NCI-H2081 treated with DMSO at 0.1 percent for 48 hours (cell line): ENCODE data around the gene PIK3R3.
"Not testable (repeated sequence)": the region's sequence is repeated elsewhere in the genome, so short reads cannot be mapped to it uniquely, and the experiment has no call there.

Source experiments
- DNase-seq: peaks from one replicate; lab custom pipeline; 2025; lab: John Stamatoyannopoulos, UW

PIK3R3 gene

DNA sequence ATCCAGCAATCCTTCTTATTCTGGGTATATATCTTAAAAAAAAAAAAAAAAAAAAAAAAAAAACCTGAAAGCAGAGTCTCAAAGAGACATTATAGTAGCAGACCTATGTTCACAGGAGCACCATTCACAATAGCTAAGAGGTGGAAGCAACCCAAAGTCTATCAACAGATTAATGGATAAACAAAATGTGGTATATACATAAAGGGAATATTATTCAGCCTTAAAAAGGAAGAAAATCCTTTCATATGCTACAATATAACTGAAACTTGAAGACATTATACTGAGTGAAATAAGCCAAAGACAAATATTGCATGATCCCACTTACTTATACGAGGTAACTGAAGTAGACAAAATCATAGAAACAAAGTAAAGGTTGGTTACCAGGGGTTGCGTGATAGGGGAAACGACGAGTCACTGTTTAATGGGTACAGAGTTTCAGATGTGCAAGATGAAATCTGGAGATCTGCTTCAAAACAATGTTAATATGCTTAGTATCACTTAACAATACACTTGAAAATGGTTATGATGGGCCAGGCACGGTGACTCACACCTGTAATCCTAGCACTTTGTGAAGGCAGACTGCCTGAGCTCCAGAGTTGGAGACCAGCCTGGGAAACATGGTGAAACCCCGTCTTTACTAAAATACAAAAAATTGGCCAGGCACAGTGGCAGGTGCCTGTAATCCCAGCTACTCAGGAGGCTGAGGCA, 29.5 kb downstream of the PIK3R3 start:
- DNase-seq: no peak

DNA sequence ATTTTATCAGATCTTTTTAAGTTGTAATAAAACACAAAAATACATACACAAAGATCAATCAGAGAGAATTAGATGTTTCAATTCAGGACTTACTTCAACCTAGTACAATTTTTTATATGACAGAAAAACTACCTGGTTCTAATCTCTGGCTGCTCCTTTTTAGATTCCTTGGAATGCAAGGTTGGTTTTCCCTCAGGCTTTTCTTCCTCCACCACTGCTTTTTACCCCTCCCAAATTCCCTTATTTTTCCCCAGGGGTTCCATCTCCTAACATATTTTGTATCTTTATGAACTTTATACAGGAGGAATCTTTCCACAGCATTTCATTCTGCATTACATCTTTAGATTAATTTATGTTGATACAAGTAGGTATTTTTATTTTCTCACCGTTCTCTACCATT, 33.2 kb downstream of the PIK3R3 start:
- no peak for DNase-seq

- DNase-seq: no peak
Measured at GRCh38 chr1:46098027-46098712, 34.3 kb downstream of the PIK3R3 start.

- no peak for DNase-seq
Measured at GRCh38 chr1:46097149-46097472, 35.3 kb downstream of the PIK3R3 start.

DNA sequence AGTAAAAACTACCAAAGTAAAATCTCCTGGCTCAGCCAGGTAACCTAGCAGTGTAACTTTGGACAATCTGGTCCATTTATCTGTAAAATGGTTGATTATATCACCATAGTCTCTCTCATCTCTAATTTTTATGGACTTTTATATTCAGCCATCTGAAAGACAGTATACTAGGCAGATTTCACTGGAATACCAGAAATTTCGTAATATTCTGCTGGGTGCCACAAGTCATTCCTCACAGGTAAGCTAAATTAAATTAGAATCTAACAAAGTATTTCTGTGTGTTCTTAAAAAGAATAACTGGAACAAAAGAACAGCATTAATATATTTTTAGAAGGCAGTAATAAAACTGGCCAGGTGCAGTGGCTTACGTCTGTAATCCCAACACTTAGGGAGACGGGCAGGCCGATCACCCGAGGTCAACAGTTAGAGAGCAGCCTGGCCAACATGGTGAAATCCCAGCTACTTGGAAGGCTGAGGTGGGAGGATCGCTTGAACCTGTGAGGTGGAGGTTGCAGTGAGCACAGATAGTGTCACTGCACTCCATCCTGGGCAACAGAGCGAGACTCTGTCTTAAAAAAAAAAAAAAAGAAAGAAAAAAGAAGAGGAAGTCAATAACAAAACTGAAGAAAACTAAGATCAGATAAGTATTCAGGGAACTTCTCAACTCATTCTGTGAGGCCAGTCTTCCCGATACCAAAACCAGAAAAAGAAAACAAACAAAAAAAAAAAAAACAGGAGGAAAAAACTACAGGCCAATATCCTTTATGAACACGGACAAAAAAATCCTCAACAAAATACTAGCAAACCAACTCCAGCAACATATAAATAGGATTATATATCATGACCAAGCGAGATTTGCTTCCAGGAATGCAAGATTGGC, 35.9 kb downstream of the PIK3R3 start:
- DNase-seq: no peak

DNA sequence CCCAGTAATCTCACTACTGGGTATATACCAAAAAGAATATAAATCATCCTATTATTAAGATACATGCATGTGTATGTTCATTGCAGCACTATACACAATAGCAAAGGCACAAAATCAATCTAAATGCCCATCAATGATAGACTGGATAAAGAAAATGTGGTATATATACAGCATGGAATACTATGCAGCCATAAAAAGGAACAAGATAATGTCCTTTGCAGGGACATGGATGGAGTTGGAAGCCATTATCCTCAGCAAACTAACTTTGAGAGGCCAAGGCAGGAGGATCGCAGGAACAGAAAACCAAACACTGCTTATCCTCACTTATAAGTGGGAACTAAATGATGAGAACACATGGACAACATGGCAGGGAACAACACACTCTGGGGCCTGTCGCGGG, 37.3 kb downstream of the PIK3R3 start:
- DNase-seq: not testable (repeated sequence)

GRCh38 chr1:46094471-46095005, 37.9 kb downstream of the PIK3R3 start:
- no peak for DNase-seq

DNA sequence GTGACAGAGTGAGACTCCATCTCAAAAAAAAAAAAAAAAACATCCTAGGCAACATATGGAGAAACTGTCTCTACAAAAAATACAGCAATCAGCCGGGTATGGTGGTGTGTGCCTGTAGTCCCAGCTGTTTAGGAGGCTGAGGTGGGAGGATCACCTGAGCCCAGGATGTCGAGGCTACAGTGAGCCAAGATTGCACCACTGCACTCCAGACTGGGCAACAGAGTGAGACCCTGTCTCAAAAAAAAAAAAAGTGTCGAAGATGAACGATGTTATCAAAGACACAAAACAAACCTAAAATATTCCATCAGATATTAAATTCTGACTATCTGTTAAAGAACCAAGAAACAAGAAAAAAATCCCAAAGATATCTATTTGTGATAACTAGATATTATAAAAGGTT, 38.6 kb downstream of the PIK3R3 start:
- not testable (repeated sequence) for DNase-seq

GRCh38 chr1:46087891-46088290, 44.5 kb downstream of the PIK3R3 start:
- no peak for DNase-seq

- DNase-seq: no peak
Measured at GRCh38 chr1:46086576-46086975, 45.9 kb downstream of the PIK3R3 start.

DNA sequence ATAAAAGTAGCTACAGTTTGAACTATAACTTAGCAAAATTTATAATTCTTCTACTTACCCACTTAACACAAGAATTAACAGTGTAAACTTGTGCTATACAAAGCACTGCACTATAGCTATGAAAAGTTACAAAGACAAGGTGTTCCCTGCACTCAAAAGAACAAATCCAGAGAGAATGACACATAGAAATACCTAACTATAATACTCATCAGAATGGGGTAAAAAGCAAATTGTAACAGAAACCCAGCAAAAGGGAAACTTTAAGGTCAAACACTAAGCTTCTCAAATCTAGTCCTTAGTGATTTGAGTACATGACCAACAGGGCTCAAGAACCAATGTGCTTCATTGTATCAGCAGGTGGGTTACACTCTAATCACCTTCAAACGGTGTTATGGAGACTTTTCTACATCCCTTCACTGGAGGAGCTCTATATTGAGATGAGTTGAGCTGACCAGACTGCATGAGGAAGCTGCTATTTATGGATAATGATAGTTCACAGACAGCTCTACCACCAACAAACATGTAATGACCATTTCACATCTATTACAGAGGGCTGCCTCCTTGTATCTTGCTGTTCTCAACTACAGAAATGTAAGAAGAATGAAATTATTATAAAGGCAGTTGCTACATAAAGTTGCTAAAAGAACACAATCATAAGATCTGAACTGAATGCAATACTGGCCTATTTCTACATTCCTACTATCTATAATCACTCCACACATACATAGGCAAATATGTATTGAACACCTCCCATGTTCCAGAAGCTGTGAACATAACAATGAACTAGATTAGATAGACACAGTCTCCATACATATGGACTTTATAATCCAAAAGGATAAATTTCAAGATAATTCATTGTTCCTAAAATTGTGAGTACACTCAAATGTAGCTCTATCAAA, 47.6 kb downstream of the PIK3R3 start:
- no peak for DNase-seq

DNA sequence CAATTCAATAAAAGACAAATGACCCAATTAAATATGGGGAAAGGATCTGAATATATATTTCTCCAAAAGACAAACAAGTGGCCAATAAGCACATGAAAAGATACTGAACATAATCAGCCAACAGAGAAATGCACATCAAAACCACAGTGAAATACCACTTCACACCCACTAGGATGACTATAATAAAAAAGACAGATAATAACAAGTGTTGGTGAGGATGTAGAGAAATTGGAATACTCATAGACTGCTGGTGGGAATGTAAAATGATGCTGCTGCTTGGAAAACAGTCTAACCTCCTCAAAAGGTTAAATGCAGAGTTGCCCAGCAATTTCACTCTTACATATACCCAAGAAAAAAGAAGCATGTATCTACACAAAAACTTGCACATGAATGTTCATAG, 48.9 kb downstream of the PIK3R3 start:
- no peak for DNase-seq

DNA sequence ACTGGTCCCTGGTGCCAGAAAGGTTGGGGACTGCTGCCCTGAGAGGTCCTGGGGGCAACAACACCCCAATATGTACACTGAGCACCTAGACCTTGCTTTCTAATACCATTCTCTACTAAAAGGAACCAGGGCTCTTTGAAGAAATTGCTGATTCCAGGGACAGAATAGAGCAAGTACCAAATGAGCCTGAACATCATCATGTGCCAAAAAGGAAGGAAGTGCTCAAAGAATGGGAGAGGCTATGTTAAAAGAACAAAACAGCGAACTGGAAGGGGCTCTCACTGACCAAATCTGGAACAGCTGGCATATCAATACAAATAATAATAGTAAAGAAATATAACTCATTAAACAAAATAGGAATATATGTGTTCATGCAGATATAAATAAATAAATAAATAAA, 50.8 kb downstream of the PIK3R3 start:
- no peak for DNase-seq

GRCh38 chr1:46081206-46081605, 51.2 kb downstream of the PIK3R3 start:
- peak; percentile 21 for DNase-seq

GRCh38 chr1:46080257-46080656, 52.2 kb downstream of the PIK3R3 start:
- no peak for DNase-seq

GRCh38 chr1:46077644-46078043, 54.8 kb downstream of the PIK3R3 start:
- DNase-seq: no peak

- no peak for DNase-seq
Measured at GRCh38 chr1:46076343-46076742, 56.1 kb downstream of the PIK3R3 start.

- DNase-seq: no peak
Measured at GRCh38 chr1:46072975-46073374, 59.5 kb downstream of the PIK3R3 start.

DNA sequence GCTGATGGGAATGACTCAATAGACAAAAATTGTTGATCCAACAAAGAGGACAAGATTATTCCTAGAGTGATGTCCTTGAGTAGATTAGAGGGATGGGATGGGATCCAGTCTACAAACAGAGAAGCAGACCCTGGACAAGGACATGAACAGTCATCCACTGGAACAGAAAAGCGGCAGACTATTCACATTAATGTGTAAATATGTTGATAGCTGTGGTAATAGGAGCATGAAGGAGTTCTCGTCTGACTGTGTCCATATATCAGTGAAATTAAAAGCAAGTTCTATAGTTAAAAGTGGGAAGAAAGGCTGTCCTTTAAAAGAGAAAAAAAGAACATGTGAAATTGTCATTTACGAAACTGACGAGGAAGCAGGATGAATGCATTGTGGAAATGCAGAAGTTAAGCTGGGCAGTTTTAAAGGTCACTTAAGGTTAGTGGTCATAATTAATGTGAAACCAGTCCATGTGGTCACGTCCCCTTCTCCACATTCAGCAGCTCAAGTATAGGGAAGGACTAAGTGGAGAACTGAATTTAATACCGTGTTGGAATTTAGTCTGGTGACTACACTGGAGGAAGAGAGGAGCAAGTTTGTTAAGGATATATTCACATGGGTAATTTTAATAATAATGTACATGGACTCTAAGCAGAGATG, 62.1 kb downstream of the PIK3R3 start:
- no peak for DNase-seq

- DNase-seq: no peak
Measured at GRCh38 chr1:46068525-46068924, 63.9 kb downstream of the PIK3R3 start.

GRCh38 chr1:46067652-46068051, 64.8 kb downstream of the PIK3R3 start:
- no peak for DNase-seq
